8988T (cell line): ENCODE data around the gene NUP85.
"Not testable (repeated sequence)": the region's sequence is repeated elsewhere in the genome, so short reads cannot be mapped to it uniquely, and the experiment has no call there.

Source experiments
- DNase-seq: peaks from one replicate; pipeline ENCODE4 v3.0.0; 2011

Gene NUP85

DNA sequence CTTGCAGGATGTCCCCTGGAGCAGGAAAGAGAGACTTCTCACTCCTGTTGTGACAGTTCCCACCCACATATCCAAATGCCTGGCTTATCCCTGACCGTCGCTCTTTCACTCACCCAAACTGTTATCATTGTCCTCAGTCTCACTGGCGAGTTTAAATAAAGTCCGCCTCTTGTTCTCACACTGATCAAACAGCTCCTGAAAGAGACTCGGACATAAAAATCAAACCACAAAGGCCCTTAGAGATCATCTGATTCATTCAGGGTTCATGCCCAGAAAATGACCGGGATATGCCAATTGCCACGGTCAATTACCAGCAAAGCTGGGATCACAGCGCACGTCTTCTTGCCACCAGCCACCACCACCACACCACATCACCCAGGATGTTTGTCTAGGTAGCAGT is 36.0 kb downstream of the NUP85 start:
- no peak for DNase-seq

GRCh38 chr17:75241996-75242460 is 36.5 kb downstream of the NUP85 start:
- no peak for DNase-seq

GRCh38 chr17:75242461-75243042 is 37.1 kb downstream of the NUP85 start:
- DNase-seq: no peak

DNA sequence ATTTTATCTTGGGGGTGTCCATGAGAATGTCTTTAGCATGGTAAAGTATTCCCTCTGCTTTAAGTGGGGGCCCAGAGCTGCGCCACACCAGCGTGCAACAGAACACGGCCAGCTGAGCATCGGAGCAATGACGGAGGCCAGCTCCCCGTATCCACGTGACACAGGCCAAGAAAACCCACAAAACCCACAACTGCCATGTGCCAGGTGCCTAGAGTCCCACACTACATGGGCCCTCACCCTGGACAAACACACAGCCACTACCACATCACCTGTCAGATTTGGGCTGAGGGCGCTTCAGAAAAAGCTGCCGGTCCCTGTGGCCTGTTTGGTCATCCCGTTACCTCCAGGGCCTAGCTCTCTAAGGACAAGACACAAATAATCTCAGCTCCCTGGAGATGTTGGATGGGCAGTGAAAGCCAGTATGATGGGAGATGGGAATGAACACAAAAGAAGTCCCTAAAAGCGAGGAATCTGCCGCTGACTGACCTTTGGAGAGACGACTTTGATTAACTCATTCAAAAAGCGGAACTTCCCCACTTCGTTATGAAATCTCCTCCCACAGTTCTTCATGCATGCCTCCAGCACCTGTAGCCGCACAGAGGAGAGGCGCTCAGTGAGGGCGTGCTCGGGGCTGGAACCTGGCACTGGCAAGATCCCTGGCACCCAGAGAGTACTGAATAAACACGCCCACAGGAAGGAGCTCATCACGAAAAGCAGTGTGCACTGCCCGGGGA is 38.8 kb downstream of the NUP85 start:
- DNase-seq: no peak

DNA sequence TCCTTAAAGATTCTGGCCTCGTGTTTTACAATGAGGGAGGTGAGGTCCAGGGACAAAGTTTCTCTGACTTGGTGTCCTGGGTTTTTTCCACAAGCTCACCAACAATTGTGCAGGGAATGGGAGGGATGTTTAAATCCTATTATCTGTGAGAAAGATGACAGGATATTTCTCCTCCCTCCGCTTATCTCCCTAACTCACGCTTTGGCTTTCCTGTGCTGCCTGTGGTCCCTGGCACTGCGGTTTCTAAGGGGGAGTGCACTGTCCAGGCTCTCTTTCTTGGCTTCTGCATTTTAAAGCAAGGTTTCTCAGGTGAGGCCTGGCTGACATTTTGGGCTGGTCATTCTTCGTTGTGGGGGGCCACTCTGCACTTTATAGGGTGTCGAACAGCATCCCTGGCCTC is 39.5 kb downstream of the NUP85 start:
- no peak for DNase-seq

DNA sequence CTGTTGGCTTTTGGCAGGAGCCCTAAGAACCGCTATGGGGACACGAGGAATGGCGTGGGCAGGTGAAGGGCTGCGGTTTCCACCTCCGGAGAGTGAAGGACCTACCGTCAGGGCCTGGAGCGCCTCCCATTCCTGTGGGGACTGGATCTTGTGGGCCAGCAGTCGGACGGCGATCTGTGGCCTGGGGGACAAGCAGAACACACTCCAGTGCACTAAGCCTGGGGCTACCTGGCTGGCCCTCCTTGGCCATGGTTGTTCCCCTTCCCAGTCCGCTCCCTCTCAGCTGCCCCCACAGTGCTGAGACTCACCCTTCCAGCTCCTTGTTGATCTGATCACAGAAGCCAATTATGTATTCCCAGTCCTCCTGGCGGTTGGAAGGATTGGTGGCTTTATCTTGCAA is 40.9 kb downstream of the NUP85 start:
- no peak for DNase-seq

GRCh38 chr17:75249564-75249963 is 44.1 kb downstream of the NUP85 start:
- no peak for DNase-seq

- DNase-seq: no peak
These were observed 44.6 kb downstream of the NUP85 start for GRCh38 chr17:75250009-75250471.

- no peak for DNase-seq
These were observed 46.7 kb downstream of the NUP85 start for GRCh38 chr17:75252039-75252816.

DNA sequence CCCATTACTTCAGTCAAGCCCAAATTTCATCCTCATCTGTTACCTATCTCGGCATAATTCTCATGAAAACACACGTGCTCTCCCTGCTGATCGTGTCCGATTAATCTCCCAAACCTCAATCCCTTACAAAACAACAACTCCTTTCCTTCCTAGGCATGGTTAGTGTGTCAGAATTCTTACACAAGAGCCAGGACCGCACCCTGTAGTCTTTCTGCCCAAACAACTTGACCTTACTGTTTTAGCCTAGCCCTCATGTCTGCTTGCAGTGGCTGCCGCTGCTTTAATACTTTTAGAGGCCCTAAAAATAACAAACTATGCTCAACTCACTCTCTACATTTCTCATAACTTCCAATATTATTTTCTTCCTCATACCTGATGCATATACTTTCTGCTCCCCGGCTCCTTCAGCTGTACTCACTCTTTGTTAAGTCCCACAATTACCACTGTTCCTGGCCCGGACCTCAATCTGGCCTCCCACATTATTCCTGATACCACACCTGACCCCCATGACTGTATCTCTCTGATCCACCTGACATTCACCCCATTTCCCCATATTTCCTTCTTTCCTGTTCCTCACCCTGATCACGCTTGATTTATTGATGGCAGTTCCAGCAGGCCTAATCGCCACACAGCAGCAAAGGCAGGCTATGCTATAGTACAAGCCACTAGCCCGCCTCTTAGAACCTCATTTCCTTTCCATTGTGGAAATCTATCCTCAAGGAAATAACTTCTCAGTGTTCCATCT is 50.6 kb downstream of the NUP85 start:
- not testable (repeated sequence) for DNase-seq

DNA sequence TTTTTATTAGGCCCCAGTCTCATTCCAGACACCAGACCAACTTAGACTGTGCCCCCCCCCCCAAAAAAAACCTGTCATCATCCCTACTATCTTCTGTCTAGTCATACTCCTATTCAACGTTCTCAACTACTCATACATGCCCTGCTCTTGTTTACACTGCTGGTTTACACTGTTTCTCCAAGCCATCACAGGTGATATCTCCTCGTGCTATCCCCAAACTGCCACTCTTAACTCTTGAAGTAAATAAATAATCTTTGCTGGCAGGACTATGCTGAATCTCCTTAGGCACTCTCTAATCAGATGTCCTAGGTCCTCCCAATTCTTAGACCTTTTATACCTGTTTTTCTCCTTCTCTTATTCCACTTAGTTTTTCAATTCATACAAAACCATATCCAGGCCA is 51.7 kb downstream of the NUP85 start:
- DNase-seq: not testable (repeated sequence)

DNA sequence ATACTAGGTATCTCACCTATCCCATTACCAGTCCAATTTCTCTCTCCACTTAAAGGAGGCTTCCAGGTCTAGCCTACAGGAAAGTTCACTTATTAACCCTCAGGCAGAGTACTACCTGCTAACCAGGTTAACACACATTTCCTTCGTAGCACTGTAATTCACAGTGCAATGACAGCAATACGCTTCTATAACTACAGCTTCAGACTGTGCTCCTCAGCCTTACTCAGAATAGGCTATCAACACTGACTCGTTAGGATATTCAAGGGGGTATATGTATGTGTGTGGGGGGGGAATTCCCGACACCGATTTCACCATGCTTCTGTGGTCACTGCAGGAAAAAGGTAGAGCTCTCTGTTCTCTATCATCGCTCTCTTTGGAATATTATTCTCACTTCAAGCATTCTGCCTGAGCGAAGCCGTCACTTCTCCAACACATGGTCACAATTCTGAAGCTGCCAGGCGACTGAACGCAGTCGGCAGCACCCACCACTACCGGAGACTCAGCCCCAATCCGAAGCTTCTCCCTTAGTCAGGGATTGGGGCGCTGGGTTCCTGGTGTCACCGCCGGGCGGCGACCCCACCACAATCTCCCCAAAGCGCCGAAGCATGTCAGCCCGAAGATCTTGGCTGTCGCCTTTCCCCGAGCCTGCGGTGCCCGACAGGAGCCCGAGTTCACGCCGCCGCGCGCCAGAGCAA is 55.3 kb downstream of the NUP85 start:
- DNase-seq: no peak

GRCh38 chr17:75261336-75262111 is 56.0 kb downstream of the NUP85 start, which contains the start of the genes GGA3 and MRPS7:
GGA3 (minus strand) TSS chr17:75261606; CDS start chr17:75261587, 19 bp downstream.
MRPS7 (plus strand) TSS chr17:75261879; CDS start chr17:75261901, 22 bp downstream.
- peak; percentile 78 for DNase-seq

GRCh38 chr17:75262112-75262606 is 56.7 kb downstream of the NUP85 start:
- no peak for DNase-seq

DNA sequence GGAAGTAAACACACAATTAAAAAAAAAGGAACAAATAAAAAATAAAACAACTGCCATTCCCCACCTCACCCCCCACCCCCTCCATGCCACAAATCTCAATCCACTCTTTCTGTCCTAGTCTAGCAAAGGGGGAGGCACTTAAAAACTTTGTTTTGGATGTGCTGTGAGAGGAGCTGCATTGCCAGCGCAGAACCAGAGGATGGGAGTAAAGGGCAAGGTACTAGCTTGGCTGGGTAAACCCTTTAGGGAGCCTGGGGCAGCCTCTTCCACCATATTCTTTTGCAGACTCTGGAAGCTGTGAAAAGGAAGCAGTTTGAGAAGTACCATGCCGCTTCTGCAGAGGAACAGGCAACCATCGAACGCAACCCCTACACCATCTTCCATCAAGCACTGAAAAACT is 57.6 kb downstream of the NUP85 start:
- no peak for DNase-seq

GRCh38 chr17:75265614-75266315 is 60.3 kb downstream of the NUP85 start:
- DNase-seq: no peak

DNA sequence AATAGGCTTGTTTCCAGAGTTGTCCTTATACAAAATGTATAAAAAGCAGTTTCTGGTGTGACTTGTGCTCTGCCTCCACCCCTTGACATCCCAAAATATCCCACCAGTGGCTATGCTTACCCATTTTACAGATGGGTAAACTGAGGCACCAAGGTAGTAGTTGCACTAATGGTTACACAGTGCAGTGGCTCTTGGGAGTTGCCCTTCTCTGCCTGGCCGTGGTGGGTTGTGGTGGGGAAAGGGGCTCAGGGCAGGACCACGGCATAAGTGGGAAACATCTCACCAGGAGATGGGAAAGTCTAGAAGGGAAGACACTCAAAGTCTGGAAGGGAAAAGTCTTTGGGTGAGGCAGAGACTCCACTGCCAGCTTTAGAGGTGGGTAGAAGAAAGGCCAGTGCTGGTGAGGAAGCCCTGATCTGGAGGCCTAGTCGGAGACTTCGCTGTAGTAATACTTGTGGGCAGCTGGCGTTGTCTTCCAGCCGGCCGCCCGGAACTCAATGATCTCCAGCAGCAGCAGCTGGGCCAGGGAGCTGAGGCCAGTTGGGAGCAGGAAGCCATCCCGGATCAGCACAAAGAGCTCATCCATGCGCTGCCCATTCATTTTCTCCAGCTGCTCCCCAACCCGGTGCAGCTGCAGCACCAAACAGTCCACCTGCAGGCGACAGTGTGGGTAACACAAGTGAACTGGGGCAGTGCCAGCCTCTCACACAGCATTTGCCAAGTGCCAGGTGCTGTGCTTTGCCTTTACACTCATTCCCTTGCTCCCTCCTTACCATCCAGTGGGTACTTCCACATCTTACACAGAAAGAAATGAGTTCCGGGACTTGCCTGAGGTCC is 61.1 kb downstream of the NUP85 start:
- DNase-seq: no peak

GRCh38 chr17:75267153-75267410 is 61.6 kb downstream of the NUP85 start:
- DNase-seq: no peak

DNA sequence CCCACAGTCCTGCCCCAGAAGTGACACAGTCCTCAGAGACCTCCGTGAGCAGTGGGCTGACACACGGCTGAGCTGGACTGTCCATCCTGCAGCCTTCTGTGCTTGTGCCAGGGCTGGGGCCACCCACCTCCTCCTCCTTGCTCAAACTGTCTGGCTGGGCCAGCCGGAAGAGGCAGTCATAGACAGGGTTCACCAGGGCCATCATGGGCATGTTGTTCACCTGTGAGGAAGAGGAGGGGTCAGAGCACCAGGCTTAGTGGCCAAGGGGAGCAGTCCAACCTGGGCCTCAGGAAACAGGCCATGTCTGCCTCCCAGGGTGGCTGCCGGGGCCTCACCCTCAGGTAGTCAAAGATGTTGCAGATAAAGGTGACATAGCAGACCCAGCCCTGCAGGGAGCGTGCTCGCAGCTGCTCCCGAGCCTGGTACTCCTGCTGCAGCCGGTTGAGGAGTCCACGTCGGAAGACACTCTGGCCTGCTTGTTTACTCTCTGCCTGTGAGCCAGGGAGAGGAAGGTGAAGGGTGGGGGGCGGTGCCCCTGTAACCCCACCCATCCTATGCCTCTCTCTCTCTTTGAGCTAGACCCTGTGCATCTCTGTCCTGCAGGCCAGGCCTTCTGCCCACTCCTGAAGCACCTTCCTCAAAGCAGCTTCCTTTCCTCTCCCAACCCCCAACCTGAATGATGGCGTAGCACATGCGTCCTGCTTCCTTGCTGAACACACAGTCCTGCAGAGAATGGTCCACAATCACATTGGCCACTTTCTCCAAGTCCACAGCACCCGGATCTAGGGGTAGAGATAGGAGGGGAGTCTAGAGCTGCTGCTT is 62.1 kb downstream of the NUP85 start:
- peak; percentile 64 for DNase-seq
